Fibroblast of skin of back (primary cell): ENCODE results near the gene MGA.

Experiments
- DNase-seq: peaks from one replicate; pipeline ENCODE4 v3.0.0-alpha.2; 2013

MGA gene

GRCh38 chr15:41658689-41659088 is 1.5 kb upstream of the MGA start:
- no peak for DNase-seq

DNA sequence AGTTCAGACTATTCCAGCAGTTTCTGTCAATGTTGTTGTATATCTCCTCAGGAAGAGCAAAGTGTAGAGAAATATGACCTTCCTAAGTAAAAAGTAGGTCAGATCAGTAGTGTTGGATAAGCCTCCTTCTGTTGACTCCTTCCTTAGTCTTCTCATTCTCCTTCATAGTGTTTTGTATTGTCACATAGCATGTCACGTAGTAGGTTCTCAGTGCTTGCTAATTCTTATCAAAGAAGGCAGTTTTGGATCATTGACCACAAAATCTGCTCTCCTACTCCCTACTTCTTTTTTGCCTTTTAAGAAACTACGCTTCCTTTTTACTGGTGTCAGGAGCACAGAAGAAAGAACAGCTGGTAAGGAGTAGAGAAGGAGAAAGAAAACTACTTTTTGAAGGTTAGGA is 1.0 kb upstream of the MGA start:
- DNase-seq: no peak

- no peak for DNase-seq
Measured at GRCh38 chr15:41659855-41660234, 360 bp upstream of the MGA start.

GRCh38 chr15:41661078-41661517 is 893 bp downstream of the MGA start:
- DNase-seq: no peak

DNA sequence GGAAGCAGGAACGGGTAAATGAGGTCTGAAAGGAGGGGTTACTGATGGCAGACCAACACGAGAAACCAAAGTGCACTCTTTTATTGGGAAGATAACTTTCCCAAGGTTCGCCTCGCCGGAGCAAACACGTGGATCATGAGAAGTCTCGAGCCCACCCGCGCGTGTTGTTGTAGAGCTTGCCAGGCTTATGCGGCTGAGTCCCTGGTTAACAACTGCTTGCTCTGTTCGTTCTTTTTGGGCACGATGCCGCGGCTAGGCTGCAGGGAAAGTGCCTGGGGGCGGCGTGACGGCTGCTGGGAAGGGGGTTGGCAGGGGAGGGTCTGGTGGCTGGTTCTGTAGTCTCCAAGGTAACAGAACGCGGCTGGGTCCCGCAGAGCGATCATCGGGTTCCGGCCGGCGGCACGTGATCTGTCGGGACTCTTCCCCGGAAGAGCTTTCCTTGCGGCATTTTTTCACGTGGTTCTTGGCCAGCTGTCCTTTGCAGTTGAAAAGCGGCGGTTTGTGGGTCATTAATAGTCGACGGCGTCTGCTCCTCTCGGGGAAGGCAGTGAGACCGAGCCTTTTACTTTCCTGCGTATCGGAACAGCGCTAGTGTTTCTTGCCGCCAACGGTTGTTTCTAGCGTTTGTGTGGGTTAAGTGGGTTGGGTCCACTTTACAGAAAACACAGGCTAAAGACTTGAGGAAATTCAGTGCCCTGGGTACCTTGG is 1.5 kb downstream of the MGA start:
- DNase-seq: peak; percentile 77

GRCh38 chr15:41666353-41666920 is 6.2 kb downstream of the MGA start:
- DNase-seq: peak; percentile 78

GRCh38 chr15:41669701-41670100 is 9.5 kb downstream of the MGA start:
- no peak for DNase-seq

GRCh38 chr15:41671656-41672648 is 11.7 kb downstream of the MGA start:
- DNase-seq: no peak

GRCh38 chr15:41675337-41675736 is 15.1 kb downstream of the MGA start:
- DNase-seq: no peak

DNA sequence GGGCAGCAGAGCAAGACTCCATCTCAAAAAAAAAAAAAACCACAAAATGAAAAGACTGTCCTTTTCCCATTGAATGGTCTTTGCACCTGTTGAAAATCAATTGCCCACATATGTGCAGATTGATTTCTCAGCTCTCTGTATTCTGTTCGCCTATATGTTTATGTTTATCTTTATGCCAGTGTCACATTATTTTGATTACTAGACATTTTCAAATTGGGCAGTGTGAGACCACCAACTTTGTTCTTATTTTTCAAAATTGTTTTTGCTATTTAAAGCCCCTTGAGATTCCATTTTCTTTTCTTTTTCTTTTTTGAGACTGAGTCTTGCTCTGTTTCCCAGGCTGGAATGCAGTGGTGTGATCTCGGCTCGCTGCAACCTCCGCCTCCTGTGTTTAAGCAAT is 18.5 kb downstream of the MGA start:
- no peak for DNase-seq

- DNase-seq: no peak
Measured at GRCh38 chr15:41683955-41684354, 23.8 kb downstream of the MGA start.

GRCh38 chr15:41688671-41689070 is 28.5 kb downstream of the MGA start:
- DNase-seq: no peak

- DNase-seq: no peak
Measured at GRCh38 chr15:41689083-41689482, 28.9 kb downstream of the MGA start.

GRCh38 chr15:41689834-41690233 is 29.6 kb downstream of the MGA start:
- DNase-seq: no peak

DNA sequence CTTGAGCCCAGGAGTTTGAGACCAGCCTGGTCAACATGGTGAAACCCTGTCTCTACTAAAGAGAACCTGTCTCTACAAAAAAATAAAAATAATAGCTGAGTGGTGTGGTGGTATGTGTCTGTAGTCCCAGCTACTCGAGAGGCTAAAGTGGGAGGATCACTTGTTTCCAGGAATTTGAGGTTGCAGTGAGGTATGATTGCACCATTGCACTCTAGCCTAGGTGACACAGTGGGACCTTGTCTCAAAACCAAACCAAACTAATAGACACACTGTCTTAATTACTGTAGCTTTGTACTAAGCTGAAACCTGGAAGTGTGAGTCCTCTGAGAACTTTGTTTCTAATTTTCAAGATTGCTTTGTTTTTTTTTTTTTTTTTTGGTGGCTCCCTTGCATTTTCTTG is 30.4 kb downstream of the MGA start:
- DNase-seq: no peak

GRCh38 chr15:41691471-41691870 is 31.3 kb downstream of the MGA start:
- DNase-seq: no peak

DNA sequence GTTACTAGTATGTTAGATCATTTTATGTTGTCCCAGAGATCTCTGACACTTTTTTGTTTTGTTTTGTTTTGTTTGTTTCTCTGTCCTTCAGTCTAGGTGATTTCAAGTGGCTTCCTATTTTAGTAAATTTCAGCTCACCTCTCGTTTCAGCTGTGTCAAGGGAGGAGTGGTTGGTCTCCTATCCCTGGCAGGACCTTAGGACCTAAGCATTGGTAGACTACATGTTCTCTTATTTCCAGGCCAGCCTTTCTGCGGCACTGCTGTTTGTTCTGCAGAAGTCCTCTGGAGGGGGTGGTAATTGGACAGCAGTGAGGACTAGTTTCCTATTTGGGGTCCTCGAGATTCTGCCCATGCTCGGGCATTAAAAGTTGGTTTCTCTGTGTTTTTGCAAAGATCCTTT is 31.8 kb downstream of the MGA start:
- no peak for DNase-seq

DNA sequence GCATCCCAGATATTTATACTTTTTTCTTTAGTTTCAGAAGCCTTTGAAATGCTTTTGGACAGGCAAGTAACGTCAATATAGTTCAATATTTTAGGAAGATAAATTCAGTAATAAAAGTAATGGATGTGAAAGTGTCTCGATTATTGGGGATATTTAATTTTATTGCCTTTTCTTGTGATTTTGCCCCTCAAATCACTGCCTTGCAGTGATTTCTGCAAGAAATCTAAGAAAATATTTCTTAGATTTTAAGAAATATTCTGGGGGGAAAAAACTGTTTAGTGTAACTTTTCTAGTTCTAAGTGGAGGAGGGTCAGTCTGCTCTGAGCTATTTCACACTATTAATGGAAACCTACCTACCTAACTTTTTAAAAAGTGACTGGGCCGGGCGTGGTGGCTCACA is 33.6 kb downstream of the MGA start:
- DNase-seq: no peak

GRCh38 chr15:41695750-41696436 is 35.7 kb downstream of the MGA start:
- DNase-seq: peak; percentile 30

DNA sequence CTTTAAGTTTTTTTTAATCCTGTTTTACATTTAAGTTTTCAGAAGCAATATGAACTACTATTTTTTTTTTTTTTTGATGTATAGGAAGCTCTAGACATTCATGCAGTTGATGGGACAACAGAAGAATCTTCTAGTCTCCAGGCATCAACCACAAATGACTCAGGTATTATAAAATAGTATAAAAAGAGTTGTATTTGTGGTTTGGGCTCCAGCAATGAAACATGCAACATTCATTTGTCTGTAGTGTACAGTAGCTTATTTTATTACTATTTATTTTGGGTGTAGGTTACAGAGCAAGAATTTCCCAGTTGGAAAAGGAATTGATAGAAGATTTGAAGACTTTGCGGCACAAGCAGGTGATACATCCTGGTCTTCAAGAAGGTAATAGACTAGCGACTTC is 38.6 kb downstream of the MGA start:
- DNase-seq: peak; percentile 49

- no peak for DNase-seq
Measured at GRCh38 chr15:41703120-41703519, 42.9 kb downstream of the MGA start.

DNA sequence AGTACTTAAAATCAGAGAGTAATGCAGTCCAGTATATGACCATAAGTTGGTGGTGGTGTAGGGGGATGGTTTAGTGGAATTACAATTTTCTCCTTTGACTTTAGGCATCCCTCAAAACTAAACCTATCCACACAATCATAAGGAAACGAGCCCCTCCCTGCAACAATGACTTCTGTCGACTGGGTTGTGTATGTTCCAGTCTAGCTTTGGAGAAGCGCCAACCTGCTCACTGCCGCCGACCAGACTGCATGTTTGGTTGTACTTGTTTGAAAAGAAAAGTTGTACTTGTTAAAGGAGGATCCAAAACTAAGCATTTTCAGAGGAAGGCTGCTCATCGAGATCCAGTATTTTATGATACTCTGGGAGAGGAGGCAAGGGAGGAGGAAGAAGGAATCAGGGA is 52.8 kb downstream of the MGA start:
- no peak for DNase-seq

- no peak for DNase-seq
Measured at GRCh38 chr15:41714291-41714690, 54.1 kb downstream of the MGA start.
